Measurements from ENCODE around the gene ZBTB2. TPM values are rescaled to one million over a fixed set of nuclear protein-coding genes. Genes with fewer than 3 reads are reported as not detected.

The ZBTB2 gene
- total RNA-seq, 4 donors from 2014 or later, result 17.9 to 27.2 (median 25.9) TPM

- Histone ChIP-seq H3K27me3 (no peaks in the 10 kb centered on the region), H3K36me3 (peaks cover 3 to 4% of the 10 kb centered on the region in 2 donors), H3K4me1 (no peaks in the 10 kb centered on the region), H3K9me3 (no peaks in the 10 kb centered on the region), H3K27ac (no peak overlapping the region), H3K4me3 (replicated peaks in 1 of 3) (no peak overlapping the region)
- DNase-seq, result no peak
- no peak for TF ChIP-seq POLR2A (IDR thresholded peaks at IDR 0.05)
- no peak for TF ChIP-seq CTCF (IDR thresholded peaks at IDR 0.05)
- 95 to 97% methylated on average over 2 of the region's 2 CpGs for WGBS, 2 donors
- intact Hi-C loops (cut with DNase I), result no loop called here
Observed at GRCh38 chr6:151408858-151409257, 17.5 kb upstream of the ZBTB2 start.

GRCh38 chr6:151403919-151404308 lies 12.6 kb upstream of the ZBTB2 start:
- Histone ChIP-seq H3K4me3 (replicated peaks in 1 of 3) (no peak overlapping the region), H3K36me3 (peaks cover 3 to 4% of the 10 kb centered on the region in 2 donors), H3K27me3 (no peaks in the 10 kb centered on the region), H3K9me3 (no peaks in the 10 kb centered on the region), H3K4me1 (peaks cover 3 to 6% of the 10 kb centered on the region in 2 donors), H3K27ac (no peak overlapping the region)
- no peak for DNase-seq
- TF ChIP-seq CTCF (IDR thresholded peaks at IDR 0.05) (no peak), POLR2A (IDR thresholded peaks at IDR 0.05) (no peak)
- 88 to 94% methylated on average over 4 of the region's 4 CpGs for WGBS, 2 donors
- intact Hi-C loops (cut with DNase I), result no loop called here

- 92 to 96% methylated on average over 1 of the region's 1 CpG for WGBS, 2 donors
- Histone ChIP-seq H3K27me3 (no peaks in the 10 kb centered on the region), H3K4me1 (peaks cover 3 to 6% of the 10 kb centered on the region in 2 donors), H3K27ac (no peak overlapping the region), H3K36me3 (peaks cover 3 to 4% of the 10 kb centered on the region in 2 donors), H3K4me3 (replicated peaks in 1 of 3) (no peak overlapping the region), H3K9me3 (no peaks in the 10 kb centered on the region)
- no peak for DNase-seq
- intact Hi-C loops (cut with DNase I), result no loop called here
- TF ChIP-seq POLR2A (IDR thresholded peaks at IDR 0.05) (no peak), CTCF (IDR thresholded peaks at IDR 0.05) (no peak)
Observed at GRCh38 chr6:151402228-151402627, 10.9 kb upstream of the ZBTB2 start.

GRCh38 chr6:151400473-151400872 lies 9.1 kb upstream of the ZBTB2 start:
- no peaks in the 10 kb centered on the region for H3K9me3 ChIP-seq
- H3K4me3 ChIP-seq (replicated peaks in 1 of 3), result no peak overlapping the region
- WGBS, 2 donors, result 71 to 74% methylated on average over 5 to 6 of the region's 6 CpGs
- DNase-seq, result no peak
- no peak for TF ChIP-seq CTCF (IDR thresholded peaks at IDR 0.05)
- no peak for TF ChIP-seq POLR2A (IDR thresholded peaks at IDR 0.05)
- no peaks in the 10 kb centered on the region for H3K27me3 ChIP-seq
- peaks cover 5 to 18% of the 10 kb centered on the region in 2 donors for H3K4me1 ChIP-seq
- intact Hi-C loops (cut with DNase I), result no loop called here
- no peak overlapping the region for H3K27ac ChIP-seq
- H3K36me3 ChIP-seq, result peaks cover 3 to 4% of the 10 kb centered on the region in 2 donors

- Histone ChIP-seq H3K36me3 (no peaks in the 10 kb centered on the region), H3K4me1 (peaks cover 10 to 24% of the 10 kb centered on the region in 2 donors), H3K27me3 (no peaks in the 10 kb centered on the region), H3K27ac (no peak overlapping the region), H3K4me3 (replicated peaks in 1 of 3) (no peak overlapping the region), H3K9me3 (no peaks in the 10 kb centered on the region)
- intact Hi-C loops (cut with DNase I), result no loop called here
- TF ChIP-seq POLR2A (IDR thresholded peaks at IDR 0.05) (no peak), CTCF (IDR thresholded peaks at IDR 0.05) (no peak)
- no peak for DNase-seq
- 81 to 87% methylated on average over 3 of the region's 3 CpGs for WGBS, 2 donors
Observed at GRCh38 chr6:151399679-151400078, 8.3 kb upstream of the ZBTB2 start.
